Glomerular visceral epithelial cell (primary cell): ENCODE measurements around the gene NTNG2.

ENCODE experiments used
- DNase-seq: peaks from one replicate; pipeline ENCODE4 v3.0.0-alpha.2; 2016; ENCODE audit errors: extremely low spot score

The NTNG2 gene

DNA sequence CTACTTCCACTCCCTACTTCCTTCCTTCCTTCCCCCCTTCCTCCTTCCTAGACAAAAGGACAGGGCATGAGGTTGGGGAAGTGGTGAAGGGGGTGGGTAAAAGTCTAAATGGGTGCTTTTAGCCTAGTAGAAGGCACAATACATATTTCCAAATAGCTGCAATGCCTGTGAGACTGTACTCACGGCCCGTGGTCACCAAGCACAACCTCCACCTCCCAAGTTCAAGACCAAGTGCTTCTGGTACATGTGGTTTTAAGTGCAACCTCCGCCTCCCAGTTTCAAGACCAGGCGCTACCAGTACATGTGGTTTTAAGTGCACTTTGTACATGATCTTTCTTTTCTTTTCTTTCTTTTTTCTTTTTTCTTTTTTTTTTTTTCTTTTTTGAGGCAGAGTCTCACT lies 14.5 kb upstream of the NTNG2 start:
- DNase-seq: no peak

- no peak for DNase-seq
Measured at GRCh38 chr9:132147839-132148238, 14.0 kb upstream of the NTNG2 start.

- DNase-seq: no peak
Measured at GRCh38 chr9:132150256-132150655, 11.6 kb upstream of the NTNG2 start.

- no peak for DNase-seq
Measured at GRCh38 chr9:132151118-132151517, 10.7 kb upstream of the NTNG2 start.

- no peak for DNase-seq
Measured at GRCh38 chr9:132152231-132152630, 9.6 kb upstream of the NTNG2 start.

DNA sequence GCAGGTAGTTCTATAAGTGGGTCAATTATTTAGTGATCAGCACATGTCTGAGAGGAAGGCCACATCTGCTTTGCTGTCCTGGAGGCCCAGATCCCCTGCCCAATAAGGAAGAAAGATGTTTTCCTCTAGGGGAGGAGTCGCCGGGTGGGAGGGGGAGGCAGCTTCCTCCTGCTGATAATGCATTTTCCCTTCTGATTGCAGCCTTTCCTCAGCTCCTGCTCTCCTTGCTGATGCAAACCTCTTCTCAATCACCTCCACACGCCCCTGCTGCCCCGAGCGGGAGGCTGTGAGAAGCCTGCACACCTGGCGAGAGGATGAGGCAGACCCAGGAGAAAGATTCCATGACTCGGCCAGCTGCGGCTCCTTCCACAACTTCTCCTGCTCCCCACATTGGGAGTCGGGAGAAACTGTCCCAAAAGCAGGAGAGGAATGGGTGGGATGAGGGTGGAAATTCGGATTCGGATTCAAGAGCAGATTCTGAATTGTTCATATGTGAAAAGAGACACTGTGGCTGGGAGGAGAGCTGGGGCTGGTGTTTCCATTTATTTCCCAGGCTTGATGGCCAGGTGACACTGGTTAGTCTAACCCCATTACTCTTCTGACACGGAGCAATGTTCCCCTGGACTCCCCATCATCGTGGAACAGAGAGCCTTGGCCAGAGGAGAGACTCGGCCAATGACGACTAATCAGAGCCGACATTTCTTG lies 6.8 kb upstream of the NTNG2 start:
- no peak for DNase-seq

GRCh38 chr9:132155568-132155895 lies 6.3 kb upstream of the NTNG2 start:
- no peak for DNase-seq

DNA sequence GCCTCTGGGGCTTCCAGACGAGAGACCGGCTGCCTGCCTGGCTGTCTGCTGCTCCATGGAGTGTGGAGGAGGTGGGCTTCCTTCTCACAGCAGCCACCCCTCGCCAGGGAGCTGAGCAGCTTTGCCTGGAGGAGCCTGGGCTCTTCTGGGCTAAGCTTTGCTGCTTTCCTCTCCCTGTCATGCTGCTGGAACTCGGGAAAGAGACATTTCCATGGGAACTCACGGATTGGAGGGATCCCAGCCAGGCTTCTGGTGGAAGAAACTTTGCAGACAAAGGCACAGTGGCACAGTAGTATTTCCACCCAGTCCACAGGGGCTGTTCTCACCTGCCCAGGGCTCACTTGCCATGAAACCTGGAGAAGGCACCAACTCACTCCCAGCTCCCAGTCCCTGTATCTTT lies 5.6 kb upstream of the NTNG2 start:
- no peak for DNase-seq

GRCh38 chr9:132157347-132158116 lies 4.3 kb upstream of the NTNG2 start:
- no peak for DNase-seq

- DNase-seq: peak; percentile 50
Measured at GRCh38 chr9:132160802-132161742, 786 bp upstream of the NTNG2 start.

- DNase-seq: no peak
Measured at GRCh38 chr9:132162764-132163456, 1.1 kb downstream of the NTNG2 start.

GRCh38 chr9:132163457-132163875 lies 1.6 kb downstream of the NTNG2 start:
- no peak for DNase-seq

DNA sequence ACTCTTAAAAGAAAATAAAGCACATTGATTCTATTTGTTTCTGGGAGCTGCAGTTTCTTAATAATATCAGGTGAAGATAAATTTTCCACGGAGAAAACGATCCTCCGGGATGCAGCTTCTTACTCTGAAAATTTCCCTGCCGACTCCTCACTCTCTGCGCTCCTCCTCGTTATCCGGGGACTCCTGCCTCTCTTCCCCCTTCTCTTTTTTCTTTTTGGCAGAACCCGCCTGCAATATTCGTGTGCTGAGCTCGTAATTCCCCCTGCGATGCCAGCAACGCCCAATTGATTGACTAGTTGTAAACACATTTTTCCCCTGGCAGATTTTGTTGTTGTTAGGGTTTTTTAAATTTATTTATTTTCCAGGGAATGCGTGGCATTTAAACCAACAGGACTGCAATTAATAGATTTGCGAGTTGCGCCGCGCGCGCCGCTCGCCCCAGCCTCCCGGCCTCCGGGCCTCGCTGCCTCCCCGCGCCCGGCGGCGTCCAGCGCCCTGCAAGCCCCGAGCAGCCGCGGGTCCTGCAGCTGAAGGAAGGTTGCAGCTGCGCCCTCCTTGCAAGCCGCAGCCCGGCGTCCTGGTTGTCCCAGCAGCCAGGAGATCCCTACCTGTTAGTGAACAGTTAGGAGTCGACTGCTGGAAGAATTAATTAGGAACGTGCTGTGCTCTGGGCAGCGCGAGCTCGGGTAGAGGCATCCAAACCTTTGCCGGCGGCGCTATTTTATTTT lies 2.2 kb downstream of the NTNG2 start:
- DNase-seq: no peak

DNA sequence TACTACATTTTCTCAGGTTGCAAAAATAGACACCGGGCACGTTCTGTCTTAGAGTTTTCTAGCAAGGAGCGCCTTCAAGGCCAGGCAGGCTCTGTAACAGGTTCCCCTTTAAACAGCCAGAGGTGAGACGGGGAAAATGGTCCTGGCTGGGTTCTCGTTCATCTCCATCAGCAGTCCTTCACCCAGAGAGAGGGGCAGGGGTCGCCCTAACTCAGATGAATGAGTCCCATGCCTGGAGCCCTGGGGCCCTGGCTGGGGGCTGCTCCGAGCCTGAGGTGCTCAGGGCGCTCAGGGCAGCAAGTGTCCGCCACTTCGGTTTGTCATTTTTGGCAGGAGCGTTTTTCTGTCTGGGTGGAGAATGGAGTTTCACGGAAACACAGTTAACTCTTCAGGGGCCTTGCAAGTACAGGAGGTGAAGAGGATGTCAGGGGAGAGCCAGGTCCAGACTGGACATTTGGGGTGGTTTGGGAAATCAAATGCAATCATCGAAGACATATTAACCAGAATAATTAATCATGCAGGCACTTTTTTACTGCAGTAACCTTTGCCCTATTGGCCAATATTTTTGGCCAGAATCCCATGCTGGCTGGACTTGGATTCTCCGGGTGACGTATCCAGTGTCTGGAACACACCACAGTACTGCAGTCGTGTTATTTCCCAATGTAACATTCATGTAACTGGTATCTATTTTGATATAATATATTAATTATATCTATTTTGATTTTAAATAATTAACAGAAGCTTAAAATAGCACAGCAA lies 2.9 kb downstream of the NTNG2 start:
- no peak for DNase-seq

DNA sequence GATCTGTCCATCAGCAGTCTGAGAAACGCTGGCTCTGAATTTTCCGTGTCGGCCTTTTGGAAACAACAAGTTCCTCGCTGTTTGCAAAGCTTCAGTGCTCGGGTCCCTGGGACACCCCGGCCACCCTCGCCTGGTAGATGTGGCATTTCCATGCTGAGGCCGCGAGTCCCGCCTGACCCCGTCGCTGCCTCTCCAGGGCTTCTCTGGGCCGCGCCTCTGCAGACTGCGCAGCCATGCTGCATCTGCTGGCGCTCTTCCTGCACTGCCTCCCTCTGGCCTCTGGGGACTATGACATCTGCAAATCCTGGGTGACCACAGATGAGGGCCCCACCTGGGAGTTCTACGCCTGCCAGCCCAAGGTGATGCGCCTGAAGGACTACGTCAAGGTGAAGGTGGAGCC lies 4.7 kb downstream of the NTNG2 start:
- no peak for DNase-seq

- DNase-seq: no peak
Measured at GRCh38 chr9:132167192-132167591, 5.3 kb downstream of the NTNG2 start.

DNA sequence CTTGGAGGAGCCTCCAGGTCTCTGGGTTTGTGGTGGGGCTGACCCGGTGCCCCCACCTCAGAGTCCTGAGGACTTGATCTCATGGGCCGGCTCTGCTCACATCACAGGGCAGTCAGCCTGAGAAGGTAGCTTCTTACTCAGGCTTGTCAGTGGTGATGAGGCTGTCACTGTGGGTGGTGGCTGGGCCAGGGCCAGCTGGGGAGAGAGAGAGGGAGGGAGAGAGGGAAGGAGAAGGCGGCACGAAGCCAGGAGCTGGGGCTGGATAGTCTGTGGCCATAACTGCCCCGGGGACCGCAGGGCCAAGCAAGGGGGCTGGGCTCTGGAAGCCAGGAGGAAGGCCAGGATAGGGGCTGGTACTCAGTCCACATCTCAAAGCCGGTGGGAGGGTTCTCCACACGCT lies 6.5 kb downstream of the NTNG2 start:
- DNase-seq: peak; percentile 21

DNA sequence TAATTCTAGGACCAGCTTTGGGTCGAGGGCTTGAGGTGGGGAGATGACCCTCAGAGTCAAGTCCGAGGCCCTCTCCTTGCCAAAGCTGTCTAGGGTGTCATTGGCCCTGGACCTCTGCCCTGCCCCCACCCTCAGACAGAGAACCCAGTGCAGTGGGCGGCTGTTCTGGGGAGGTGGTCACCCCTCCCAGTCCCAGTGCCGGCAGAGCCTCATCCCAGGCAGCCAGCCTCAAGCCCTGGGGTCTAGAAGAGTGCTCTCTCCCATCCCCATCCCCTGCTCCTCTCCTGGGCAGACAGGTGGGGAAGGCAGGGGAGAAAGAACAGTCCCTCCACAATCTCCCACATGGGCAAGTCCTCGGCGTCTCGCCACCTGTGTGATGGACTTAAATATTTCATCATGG lies 7.0 kb downstream of the NTNG2 start:
- DNase-seq: no peak

DNA sequence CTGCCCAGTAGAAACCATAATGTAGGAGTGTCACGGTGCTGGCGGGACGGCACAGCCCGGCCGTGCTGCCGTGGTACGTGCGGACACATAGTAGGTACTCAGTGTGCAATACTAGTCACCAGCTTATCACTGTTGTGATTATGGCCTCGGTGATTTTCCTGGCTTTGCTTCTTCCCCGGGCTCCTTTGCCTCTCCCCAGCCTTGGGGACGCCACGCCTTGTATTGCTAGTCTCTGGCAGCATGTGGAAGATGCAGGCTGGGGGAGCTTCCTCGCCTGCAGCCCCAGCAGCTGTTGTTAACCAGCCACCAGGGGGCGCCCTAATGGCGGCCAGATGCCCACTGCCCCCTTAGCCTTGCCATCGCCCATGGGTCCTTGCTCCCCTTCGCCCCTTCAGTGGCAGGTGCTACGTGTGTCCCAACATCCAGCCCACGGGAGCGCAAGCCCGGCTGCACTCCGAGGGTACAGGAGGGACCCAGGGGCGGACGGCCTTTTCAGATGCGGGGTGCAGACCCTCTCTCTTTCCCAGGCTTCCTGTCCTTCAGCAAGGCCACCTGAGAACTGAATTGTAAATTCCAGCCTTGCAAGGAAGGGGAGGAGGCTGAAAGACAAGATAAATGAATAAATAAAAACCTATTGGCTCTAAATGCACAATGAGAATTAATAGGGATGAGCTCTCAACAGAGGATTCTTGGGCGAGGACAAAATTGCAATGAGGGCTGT lies 8.0 kb downstream of the NTNG2 start:
- DNase-seq: peak; percentile 56

DNA sequence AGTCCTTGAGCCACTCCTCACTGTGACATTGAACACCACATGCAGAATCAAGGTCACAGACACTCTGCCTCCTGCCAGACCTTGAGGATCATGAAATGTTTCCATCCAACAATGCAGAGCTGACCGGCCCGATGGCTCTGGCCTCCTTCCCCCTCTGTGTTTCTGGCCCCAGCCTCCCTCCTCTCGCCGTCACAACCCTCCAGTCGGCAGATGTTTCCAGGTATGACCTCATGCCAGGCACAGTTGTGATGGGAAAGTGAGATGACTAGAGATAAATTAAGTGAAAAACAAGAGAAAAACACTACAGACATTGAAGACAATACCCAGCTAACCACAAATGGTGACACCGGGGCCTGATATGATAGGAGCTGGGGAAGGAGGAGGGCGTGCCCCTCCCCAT lies 9.8 kb downstream of the NTNG2 start:
- no peak for DNase-seq
